ENCODE measurements around the gene ARID5B.

ARID5B gene

DNA sequence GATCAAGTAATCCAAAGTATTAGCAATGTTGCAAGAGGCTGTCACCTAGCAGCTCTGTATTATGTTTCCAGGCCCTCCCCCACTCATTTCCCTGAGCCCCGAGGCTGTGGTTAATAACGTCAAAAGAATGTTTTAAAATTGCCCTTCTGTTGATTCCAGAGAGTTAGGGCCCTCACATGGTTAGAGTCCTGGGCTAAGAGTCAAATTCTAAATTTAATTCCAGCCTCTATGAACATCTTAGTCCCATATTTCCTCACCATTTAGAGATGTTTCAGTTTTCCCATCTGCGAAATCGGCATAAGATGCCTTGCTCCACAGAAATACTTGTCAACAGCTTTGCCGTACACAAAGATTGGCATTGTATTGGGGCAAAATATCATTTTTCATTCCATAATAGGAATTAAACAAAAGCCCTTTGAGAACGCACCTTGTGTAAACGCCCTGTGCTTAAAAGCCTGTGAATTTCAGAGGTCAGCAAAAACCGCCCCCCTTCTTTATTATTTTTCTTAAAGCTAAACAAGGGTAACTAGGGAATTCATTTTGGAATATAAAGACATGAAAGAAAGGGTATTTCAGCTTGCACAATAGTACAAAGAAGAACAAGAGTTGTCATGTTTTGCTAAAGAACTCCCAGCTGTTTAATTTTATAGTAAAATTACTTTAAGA, 135.8 kb downstream of the ARID5B start:
- DNase-seq, result no peak

DNA sequence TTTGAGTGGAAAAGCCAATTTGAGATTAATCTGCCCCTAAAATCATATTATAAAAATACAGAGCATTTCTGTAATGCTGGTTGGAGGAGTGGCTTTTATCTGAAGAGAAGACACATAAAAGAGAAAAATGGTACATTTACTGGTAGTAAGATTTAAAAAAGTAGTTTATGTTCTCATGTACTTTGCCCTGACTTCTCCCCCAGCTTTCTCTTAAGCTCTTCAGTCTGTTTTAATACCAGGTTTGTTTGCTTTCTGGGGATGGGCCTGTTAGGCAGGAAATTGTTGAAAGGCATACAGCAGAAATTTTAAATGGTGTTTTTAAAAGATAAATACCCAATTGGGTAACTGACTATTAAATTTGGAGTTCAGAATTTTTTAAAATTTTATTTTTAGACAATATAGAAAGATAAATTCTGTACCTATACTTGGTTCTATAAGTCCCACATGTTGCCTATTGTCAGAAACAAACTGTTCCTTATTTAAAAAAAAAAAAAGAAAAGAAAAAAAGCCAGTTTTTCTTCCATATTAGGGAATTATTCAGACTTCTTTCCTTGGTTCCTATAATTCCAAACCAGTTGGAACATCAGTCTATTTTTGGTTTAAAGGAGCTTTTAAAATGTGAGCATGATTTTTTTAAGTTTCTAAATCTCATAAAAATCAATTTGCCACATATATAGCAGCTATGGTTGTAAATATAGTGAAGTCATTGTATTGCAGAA, 136.6 kb downstream of the ARID5B start:
- DNase-seq, result no peak

GRCh38 chr10:62038609-62039190, 137.2 kb downstream of the ARID5B start:
- DNase-seq, result peak in 9 of 14 donors; percentile 4 to 52 (median 27)

DNA sequence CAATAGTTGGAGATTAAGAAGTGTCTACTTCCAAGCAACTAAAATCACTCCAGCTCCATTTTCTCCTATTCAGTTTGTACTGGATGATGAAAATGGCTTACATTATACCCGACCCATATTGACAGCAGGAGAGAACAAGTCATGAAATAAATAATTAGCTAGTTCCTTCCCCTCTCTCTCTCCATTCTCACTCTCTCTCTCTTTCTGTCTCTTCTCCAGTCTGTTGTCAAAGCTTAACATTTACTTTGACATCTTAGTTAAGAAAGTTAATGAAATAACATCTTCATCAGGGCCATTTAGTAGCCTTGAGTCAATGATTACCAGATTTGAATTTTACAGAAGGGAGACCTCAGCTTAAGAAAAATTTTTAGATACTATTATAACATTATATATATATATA, 138.5 kb downstream of the ARID5B start:
- DNase-seq, result no peak

DNA sequence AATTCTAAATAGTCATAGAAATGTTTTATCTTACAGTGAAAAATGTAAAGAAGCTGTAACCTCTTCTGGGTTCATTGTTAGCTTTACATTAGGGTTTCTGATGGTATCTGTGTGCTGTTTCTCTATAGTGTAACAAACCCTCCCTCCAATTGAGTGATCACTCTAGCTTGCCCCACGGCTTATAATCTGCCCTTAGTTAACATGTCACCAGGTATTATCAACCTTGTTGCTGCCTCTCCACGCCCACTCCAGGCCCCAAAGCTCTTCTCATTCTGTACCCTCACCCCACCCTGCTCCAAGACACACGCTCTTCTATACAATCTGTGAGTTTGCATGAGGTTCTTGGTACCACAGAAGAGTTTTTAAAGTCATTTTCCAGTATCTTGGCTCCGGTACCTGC, 139.4 kb downstream of the ARID5B start:
- DNase-seq, result no peak

- no peak for DNase-seq
Measured at GRCh38 chr10:62043421-62044021, 142.0 kb downstream of the ARID5B start.

DNA sequence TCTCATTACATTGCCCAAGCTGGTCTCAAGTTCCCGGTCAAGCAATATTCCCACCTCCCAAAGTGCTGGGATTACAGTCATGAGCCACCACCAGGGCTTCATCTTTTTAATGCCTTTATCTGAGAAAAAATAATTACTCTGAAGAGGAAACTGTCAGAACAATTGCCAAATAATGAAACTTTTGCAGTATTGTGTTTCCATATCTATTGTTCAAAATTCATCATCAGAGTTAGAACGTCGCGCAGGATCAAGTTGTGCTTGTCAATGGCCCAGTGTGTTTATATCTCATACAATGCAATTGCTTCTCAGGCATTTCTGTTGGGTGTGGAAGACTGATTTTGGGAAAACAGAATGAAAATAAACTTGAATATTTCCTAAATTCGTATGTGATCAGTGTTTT, 143.1 kb downstream of the ARID5B start:
- no peak for DNase-seq

- peak in 1 of 14 donors; percentile 35 for DNase-seq
Measured at GRCh38 chr10:62045765-62046521, 144.4 kb downstream of the ARID5B start.

- DNase-seq, result peak in 1 of 14 donors; percentile 13
Measured at GRCh38 chr10:62046522-62047227, 145.2 kb downstream of the ARID5B start.

GRCh38 chr10:62047228-62047892, 145.9 kb downstream of the ARID5B start:
- no peak for DNase-seq

DNA sequence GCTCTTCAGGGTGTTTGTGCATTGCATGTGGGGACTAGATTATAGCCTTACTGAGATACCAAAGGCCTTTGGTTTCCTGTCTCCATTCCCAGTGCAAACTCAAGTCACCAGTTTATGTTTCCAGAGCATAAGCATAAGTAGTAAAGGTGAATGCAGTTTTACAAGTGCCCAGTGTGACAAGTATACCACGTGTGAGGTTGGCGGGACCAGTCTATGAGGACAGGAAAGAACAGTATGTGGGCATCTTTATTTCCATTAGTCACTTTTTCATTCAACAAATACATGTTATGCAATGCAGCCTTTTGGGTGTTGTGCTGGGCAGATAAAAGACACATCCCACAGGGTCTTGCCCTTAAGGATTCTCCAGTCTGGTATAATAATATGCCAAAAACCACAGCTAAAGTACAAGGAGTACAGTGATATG, 146.5 kb downstream of the ARID5B start:
- DNase-seq, result no peak

GRCh38 chr10:62048470-62048869, 147.0 kb downstream of the ARID5B start:
- DNase-seq, result peak in 2 of 14 donors; percentile 3 to 78

DNA sequence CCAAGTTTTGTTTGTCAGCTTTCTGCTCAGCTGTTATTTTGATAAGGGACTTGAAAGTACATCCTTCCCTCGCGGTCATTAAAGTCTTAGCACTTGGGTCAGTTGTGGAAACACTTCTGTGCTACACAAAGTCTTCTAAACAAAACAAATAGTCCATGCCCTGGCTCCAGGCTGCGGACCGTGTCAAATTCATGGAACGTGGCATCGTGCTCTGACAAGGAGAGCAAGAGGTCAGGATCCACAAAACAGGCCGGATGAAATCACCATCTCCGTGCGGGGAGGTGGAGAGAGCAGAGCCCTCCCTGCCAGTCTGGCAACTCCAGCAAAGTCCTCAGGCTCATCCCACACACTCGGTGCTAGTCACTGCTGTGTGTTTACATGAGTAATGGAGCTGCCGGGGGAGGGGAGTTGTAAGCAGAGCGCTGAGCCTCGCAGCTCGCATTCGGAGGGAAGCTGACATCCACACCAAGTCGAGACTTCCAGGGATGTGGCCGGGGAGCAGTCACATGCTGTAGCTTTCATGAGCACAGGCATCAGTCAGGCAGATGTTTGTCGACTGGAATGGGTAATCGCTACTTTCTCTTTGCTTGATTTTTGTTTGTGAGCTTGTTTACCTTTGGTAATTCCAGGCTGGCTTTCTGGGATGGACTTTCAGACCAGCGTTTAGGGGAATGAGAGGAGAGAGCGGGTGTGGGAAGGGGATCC, 147.6 kb downstream of the ARID5B start:
- peak in 13 of 14 donors; percentile 27 to 91 (median 78) for DNase-seq

DNA sequence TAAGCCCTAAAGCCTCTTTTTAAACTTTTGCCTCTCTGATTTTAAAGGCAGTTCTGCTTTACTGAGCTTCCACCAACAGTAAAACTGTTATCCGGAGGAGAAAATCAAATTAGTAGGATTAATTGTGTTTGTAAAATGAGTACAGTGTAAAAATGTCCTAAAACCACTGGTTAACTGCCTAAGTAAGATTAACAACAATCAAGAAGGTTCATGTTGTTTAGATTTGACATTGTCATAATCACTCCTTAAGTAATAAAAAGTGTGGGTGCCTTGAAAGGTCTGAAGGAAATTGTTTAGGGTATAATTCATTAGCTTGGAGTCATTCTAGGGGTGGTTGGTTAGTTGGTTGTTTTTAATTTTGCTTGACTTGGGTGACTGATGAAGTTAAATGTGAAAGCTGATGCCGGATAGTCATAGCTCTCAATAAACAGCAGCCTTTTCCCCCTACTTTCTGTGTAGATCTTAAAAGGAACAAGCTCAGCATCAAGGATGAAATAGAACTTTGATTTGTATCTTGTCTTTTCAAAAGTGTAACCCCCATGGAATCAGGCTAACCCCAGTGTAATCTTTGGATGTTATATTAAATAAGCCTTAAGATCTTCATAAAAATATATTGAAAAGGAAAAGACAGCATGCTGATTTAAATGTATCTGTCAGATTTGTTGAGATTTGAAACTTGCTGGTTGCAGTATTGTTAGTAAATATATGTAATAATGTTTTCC, 148.3 kb downstream of the ARID5B start:
- peak in 2 of 14 donors; percentile 2 to 24 for DNase-seq

DNA sequence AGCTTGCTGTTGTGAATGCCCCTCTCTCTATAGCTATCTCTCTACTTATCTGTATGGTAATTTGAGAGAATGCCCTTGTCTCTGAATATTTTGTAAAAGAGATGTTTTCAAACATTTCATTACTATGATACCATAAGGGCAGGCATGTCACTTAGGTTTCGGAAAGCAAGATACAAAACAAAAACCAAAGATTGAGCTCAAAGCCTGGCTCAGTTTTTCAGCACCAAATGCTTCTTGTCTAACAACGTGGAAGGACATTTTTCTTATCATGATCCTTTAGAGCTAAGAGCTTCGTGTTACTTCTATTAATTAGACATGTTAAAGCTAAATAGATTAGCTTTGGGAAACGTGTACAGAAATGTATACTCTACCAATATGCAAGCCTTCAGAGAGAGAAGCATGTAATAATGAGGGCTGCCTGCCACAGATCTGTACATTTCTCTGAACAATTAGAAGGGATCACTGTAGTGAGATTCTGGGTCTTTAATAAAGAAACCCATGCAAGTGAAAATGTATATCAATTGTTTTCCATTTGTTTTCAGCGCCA, 148.9 kb downstream of the ARID5B start:
- no peak for DNase-seq

GRCh38 chr10:62050893-62051433, 149.5 kb downstream of the ARID5B start:
- peak in 5 of 14 donors; percentile 23 to 51 (median 33) for DNase-seq

- DNase-seq, result no peak
Measured at GRCh38 chr10:62052276-62052675, 150.8 kb downstream of the ARID5B start.

DNA sequence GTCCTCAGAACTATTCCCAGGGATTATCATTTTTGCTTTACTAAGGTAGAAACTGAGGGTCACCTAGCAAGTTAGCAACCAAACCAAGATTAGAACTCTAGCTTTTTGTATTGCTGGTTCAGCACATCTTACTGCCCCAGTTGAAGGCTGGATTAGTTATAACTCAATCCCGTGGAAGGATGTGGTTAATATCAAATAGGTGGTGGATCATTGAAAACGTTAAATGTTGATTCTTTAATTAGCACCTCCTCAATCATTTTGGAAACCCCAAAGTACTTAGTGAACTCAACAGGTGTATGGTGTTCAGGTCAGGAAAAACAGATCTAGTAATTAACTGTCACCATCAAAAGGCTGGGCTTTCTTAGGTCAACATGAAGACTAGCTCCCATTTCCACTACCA, 152.4 kb downstream of the ARID5B start:
- DNase-seq, result no peak

- no peak for DNase-seq
Measured at GRCh38 chr10:62054408-62054807, 152.9 kb downstream of the ARID5B start.

Measured in C1 segment of cervical spinal cord (tissue), 14 donors.